Measurements from ENCODE around the gene RGMA. TPM values are rescaled to one million over a fixed set of nuclear protein-coding genes. Genes with fewer than 3 reads are reported as not detected.

Gene RGMA
- total RNA-seq, 1 experiment from 2014 or later: 5.5 TPM

GRCh38 chr15:93046721-93047120, 42.3 kb downstream of the RGMA start:
- BruUV-seq (replicated peaks): no TSS peak
- H3K36me3 ChIP-seq (ENCODE audit: control insufficient read depth in 1 of 2, insufficient read depth in 2 of 2, low read length in 2 of 2): no peaks in the 10 kb centered on the region
- intact Hi-C loops (cut with micrococcal nuclease): no loop called here
- ChIA-PET CTCF (no interaction called here), RAD21 (ENCODE audit: low non-redundant PET in 1 of 2, low total read pairs in 2 of 2, uncharacterized antibody in 2 of 2, unreplicated experiment in 2 of 2) (no interaction called here), POLR2A (no interaction called here)
- no peaks in the 10 kb centered on the region for H3K27me3 ChIP-seq (ENCODE audit: insufficient read depth, low read length)
- no peaks in the 10 kb centered on the region for H4K20me1 ChIP-seq (ENCODE audit: insufficient read depth)
- TF ChIP-seq ZNF274 (IDR thresholded peaks at IDR 0.05; ENCODE audit: low read depth, low read length): no peak
- no peak overlapping the region for H2AFZ ChIP-seq (ENCODE audit: low read depth, low read length, poor library complexity, severe bottlenecking)
- H3K4me3 ChIP-seq (replicated peaks in 1 of 2; ENCODE audit: low read depth in 1 of 2, low read length in 2 of 2): no peak overlapping the region
- no peaks in the 10 kb centered on the region for H3K4me1 ChIP-seq (ENCODE audit: control insufficient read depth in 1 of 2, insufficient read depth in 2 of 2, low read length in 2 of 2)
- H3K79me2 ChIP-seq (ENCODE audit: insufficient read depth, low read length): no peaks in the 10 kb centered on the region
- no peaks in the 10 kb centered on the region for H3K9me2 ChIP-seq (ENCODE audit: insufficient read depth)
- H3K9ac ChIP-seq (ENCODE audit: low read length): no peak overlapping the region
- DNase-seq (ENCODE audit: low read depth, low spot score) (no peak), ATAC-seq (no peak)
- H3K4me2 ChIP-seq (ENCODE audit: low read length): no peak overlapping the region
- no peak overlapping the region for H3K27ac ChIP-seq (ENCODE audit: low read depth, low read length)
- H3K9me3 ChIP-seq (ENCODE audit: control insufficient read depth in 1 of 2, insufficient read depth in 1 of 2, low read depth in 1 of 2, low read length in 2 of 2): no peaks in the 10 kb centered on the region

- Histone ChIP-seq H3K4me1 (ENCODE audit: control insufficient read depth in 1 of 2, insufficient read depth in 2 of 2, low read length in 2 of 2) (no peaks in the 10 kb centered on the region), H3K36me3 (ENCODE audit: control insufficient read depth in 1 of 2, insufficient read depth in 2 of 2, low read length in 2 of 2) (no peaks in the 10 kb centered on the region), H3K9me2 (ENCODE audit: insufficient read depth) (no peaks in the 10 kb centered on the region), H3K27me3 (ENCODE audit: insufficient read depth, low read length) (no peaks in the 10 kb centered on the region), H3K79me2 (ENCODE audit: insufficient read depth, low read length) (no peaks in the 10 kb centered on the region), H4K20me1 (ENCODE audit: insufficient read depth) (no peaks in the 10 kb centered on the region), H3K9me3 (ENCODE audit: control insufficient read depth in 1 of 2, insufficient read depth in 1 of 2, low read depth in 1 of 2, low read length in 2 of 2) (no peaks in the 10 kb centered on the region), H3K27ac (ENCODE audit: low read depth, low read length) (no peak overlapping the region), H2AFZ (ENCODE audit: low read depth, low read length, poor library complexity, severe bottlenecking) (no peak overlapping the region), H3K4me3 (replicated peaks in 1 of 2; ENCODE audit: low read depth in 1 of 2, low read length in 2 of 2) (no peak overlapping the region), H3K9ac (ENCODE audit: low read length) (no peak overlapping the region), H3K4me2 (ENCODE audit: low read length) (no peak overlapping the region)
- no peak for DNase-seq (ENCODE audit: low read depth, low spot score)
- ATAC-seq: no peak
- ChIA-PET POLR2A (no interaction called here), CTCF (no interaction called here), RAD21 (ENCODE audit: low non-redundant PET in 1 of 2, low total read pairs in 2 of 2, uncharacterized antibody in 2 of 2, unreplicated experiment in 2 of 2) (no interaction called here)
- intact Hi-C loops (cut with micrococcal nuclease): no loop called here
- no TSS peak for BruUV-seq (replicated peaks)
- TF ChIP-seq SRF (IDR thresholded peaks at IDR 0.05; ENCODE audit: low read depth) (no peak), ZFX (IDR thresholded peaks at IDR 0.05) (no peak), CBX3 (IDR thresholded peaks at IDR 0.05; ENCODE audit: low read depth) (no peak), EZH2phosphoT487 (IDR thresholded peaks at IDR 0.05; ENCODE audit: borderline replicate concordance) (no peak), POLR2AphosphoS5 (IDR thresholded peaks at IDR 0.05; ENCODE audit: low read depth, low read length) (no peak), ATF3 (IDR thresholded peaks at IDR 0.05) (no peak), EZH2 (IDR thresholded peaks at IDR 0.05) (no peak), YY1 (IDR thresholded peaks at IDR 0.05; ENCODE audit: extremely low read depth, insufficient replicate concordance, low read depth, low read length) (no peak), REST (IDR thresholded peaks at IDR 0.05; ENCODE audit: low read depth) (no peak), TCF7L2 (IDR thresholded peaks at IDR 0.05; ENCODE audit: borderline replicate concordance, extremely low read depth, insufficient read depth, insufficient read length) (no peak), SP1 (IDR thresholded peaks at IDR 0.05; ENCODE audit: low read depth) (no peak)
These were observed 42.9 kb downstream of the RGMA start for GRCh38 chr15:93046120-93046519.
